HG03097 (cell line): ENCODE data around the gene RIBC2.
"Not testable (repeated sequence)": the region's sequence is repeated elsewhere in the genome, so short reads cannot be mapped to it uniquely, and the experiment has no call there.

Experiments used
- ATAC-seq: cut with Tn5 transposase; IDR thresholded peaks from one replicate; pipeline ENCODE4 v1.9.1; 2021; ENCODE audit not compliant: unreplicated experiment, low FRiP score

The RIBC2 gene

GRCh38 chr22:45423524-45423923, 10.0 kb downstream of the RIBC2 start:
- no peak for ATAC-seq

- no peak for ATAC-seq
Observed at GRCh38 chr22:45424241-45424731, 10.8 kb downstream of the RIBC2 start.

GRCh38 chr22:45425101-45425500, 11.6 kb downstream of the RIBC2 start:
- no peak for ATAC-seq

- no peak for ATAC-seq
Observed at GRCh38 chr22:45425531-45426265, 12.2 kb downstream of the RIBC2 start.

GRCh38 chr22:45426387-45426786, 12.9 kb downstream of the RIBC2 start:
- ATAC-seq = no peak

GRCh38 chr22:45427114-45427513, 13.6 kb downstream of the RIBC2 start:
- ATAC-seq = no peak

GRCh38 chr22:45428391-45429385, 15.2 kb downstream of the RIBC2 start:
- no peak for ATAC-seq

- ATAC-seq = no peak
Observed at GRCh38 chr22:45429424-45429823, 15.9 kb downstream of the RIBC2 start.

GRCh38 chr22:45429981-45430775, 16.7 kb downstream of the RIBC2 start:
- ATAC-seq = no peak

GRCh38 chr22:45430871-45431270, 17.4 kb downstream of the RIBC2 start:
- no peak for ATAC-seq

- no peak for ATAC-seq
Observed at GRCh38 chr22:45434981-45435380, 21.5 kb downstream of the RIBC2 start.

- no peak for ATAC-seq
Observed at GRCh38 chr22:45435544-45436139, 22.1 kb downstream of the RIBC2 start.

GRCh38 chr22:45436871-45437517, 23.5 kb downstream of the RIBC2 start:
- ATAC-seq = not testable (repeated sequence)

- no peak for ATAC-seq
Observed at GRCh38 chr22:45438336-45438735, 24.8 kb downstream of the RIBC2 start.

- not testable (repeated sequence) for ATAC-seq
Observed at GRCh38 chr22:45440688-45441087, 27.2 kb downstream of the RIBC2 start.

GRCh38 chr22:45441138-45441537, 27.6 kb downstream of the RIBC2 start:
- no peak for ATAC-seq

GRCh38 chr22:45442116-45442515, 28.6 kb downstream of the RIBC2 start:
- no peak for ATAC-seq

GRCh38 chr22:45444168-45444567, 30.7 kb downstream of the RIBC2 start:
- ATAC-seq = no peak

GRCh38 chr22:45445031-45445710, 31.7 kb downstream of the RIBC2 start:
- no peak for ATAC-seq
